GM12891 (cell line): Measurements from ENCODE around the gene VPS33A.

ENCODE experiments used
- POLR2AphosphoS5 ChIP-seq: IDR thresholded peaks from 2 replicates; pipeline ENCODE4 v1.6.1; 2011; ENCODE audit warnings: low read depth, low read length, control low read depth
- TAF1 ChIP-seq: IDR thresholded peaks from 2 replicates; pipeline ENCODE4 v1.6.1; 2011; ENCODE audit warnings: low read depth, low read length, control low read depth

DNA sequence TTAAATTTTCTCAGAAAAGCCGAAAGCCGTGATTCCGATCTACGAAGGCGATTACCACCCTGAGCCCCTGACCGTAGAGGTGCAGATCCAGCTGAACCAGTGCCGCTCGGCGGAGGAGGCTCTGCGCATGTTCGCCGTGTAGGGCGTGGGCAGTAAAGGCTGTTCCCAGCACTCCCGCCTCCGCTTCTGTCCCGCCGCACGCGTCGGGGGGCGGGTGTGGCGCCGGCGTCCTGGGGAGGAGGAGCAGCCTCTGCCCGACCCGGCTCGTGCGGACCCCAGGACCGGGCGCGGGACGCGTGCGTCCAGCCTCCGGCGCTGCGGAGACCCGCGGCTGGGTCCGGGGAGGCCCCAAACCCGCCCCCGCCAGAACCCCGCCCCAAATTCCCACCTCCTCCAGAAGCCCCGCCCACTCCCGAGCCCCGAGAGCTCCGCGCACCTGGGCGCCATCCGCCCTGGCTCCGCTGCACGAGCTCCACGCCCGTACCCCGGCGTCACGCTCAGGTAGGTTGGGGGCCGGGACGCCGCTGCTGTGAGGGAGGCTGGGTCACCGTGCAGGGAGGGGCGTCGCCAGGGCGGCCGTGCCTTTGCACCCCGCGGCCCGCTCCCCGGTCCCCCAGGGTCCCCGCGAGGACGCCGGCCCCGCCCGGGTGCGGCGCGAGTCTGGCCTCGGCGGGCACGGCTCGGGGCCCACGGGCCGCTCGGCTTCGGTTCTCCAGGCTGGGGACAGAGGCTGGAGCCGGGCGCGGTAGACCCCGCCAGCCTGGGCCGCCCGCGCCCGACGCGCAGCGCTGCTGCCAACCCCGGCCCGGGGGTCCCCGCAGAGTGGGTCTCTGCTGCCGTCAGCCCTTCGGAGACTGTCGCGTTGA is 62.8 kb downstream of the VPS33A start, which contains the start of gene B3GNT4:
- TF ChIP-seq TAF1 (no peak), POLR2AphosphoS5 (no peak)
